Activated B cell treated with CpG ODN at 0.5 μM for 24 hours (primary cell): ENCODE data around the gene PGS1. TPM values are rescaled to one million over a fixed set of nuclear protein-coding genes. Genes with fewer than 3 reads are reported as not detected.

ENCODE experiments used
- ATAC-seq: fragments of 200-7000 bp; cut with Tn5 transposase; one replicate; pipeline ENCODE4 v1.10.0; 2021; ENCODE audit warnings: low read depth, mild to moderate bottlenecking, moderate library complexity
- CTCF ChIA-PET: fragments of 350-600 bp; sonication (Branson Sonifier 250); formaldehyde crosslinking; loops from one replicate; lab custom pipeline; 2021; ENCODE audit warnings: antibody characterized with exemption; lab: Charles Lee
- POLR2A ChIA-PET: fragments of 350-600 bp; sonication (Branson Sonifier 250); formaldehyde crosslinking; loops from one replicate; lab custom pipeline; 2021; ENCODE audit warnings: antibody characterized with exemption; lab: Charles Lee
- DNase-seq: peaks from one replicate; pipeline ENCODE4 v3.0.0; 2022
- H3K27ac Mint-ChIP-seq: one replicate; pipeline ENCODE4 v1.8.0; 2020; ENCODE audit warnings: mixed read lengths
- H3K27me3 Mint-ChIP-seq: one replicate; pipeline ENCODE4 v1.8.0; 2021; ENCODE audit warnings: mixed read lengths
- H3K36me3 Mint-ChIP-seq: one replicate; pipeline ENCODE4 v1.8.0; 2021; ENCODE audit warnings: low read depth, mixed read lengths
- H3K4me1 Mint-ChIP-seq: one replicate; pipeline ENCODE4 v1.8.0; 2021; ENCODE audit warnings: mixed read lengths
- H3K4me3 Mint-ChIP-seq: one replicate; pipeline ENCODE4 v1.8.0; 2020; ENCODE audit warnings: mild to moderate bottlenecking, mixed read lengths
- H3K9me3 Mint-ChIP-seq: one replicate; pipeline ENCODE4 v1.8.0; 2020; ENCODE audit warnings: mixed read lengths
- CTCF ChIP-seq: fragments of 200-600 bp; IDR thresholded peaks from one replicate; pipeline ENCODE4 v1.8.0; 2022; ENCODE audit warnings: antibody characterized with exemption, mild to moderate bottlenecking
- intact Hi-C: fragments of 100-400 bp; cut with micrococcal nuclease; formaldehyde crosslinking; loops from one replicate; pipeline ENCODE4 v1.15.1; 2024
- total RNA-seq: library from RNA; stranded (reverse); gene quantifications from 2 replicates; pipeline ENCODE4 v1.2.3, GENCODE V29; 2022

Gene PGS1
- total RNA-seq, 1 donor from 2014 or later: 76.1 TPM

GRCh38 chr17:78406396-78406795 is 27.9 kb downstream of the PGS1 start:
- Mint-ChIP-seq H3K36me3 (peaks cover 76% of the 10 kb centered on the region), H3K27me3 (no peaks in the 10 kb centered on the region), H3K27ac (no peak overlapping the region), H3K4me3 (no peak overlapping the region), H3K9me3 (no peaks in the 10 kb centered on the region), H3K4me1 (peaks cover 1% of the 10 kb centered on the region)
- ATAC-seq (no peak), DNase-seq (no peak)
- intact Hi-C loops: no loop called here
- POLR2A ChIA-PET: no interaction called here
- no peak for TF ChIP-seq CTCF
- CTCF ChIA-PET: interaction anchor here (1.2 kb wide), 1 partner anchor 16 kb away, joined by 3 read pairs; no protein-coding TSS in a partner anchor

- Mint-ChIP-seq H3K9me3 (no peaks in the 10 kb centered on the region), H3K27ac (no peak overlapping the region), H3K27me3 (no peaks in the 10 kb centered on the region), H3K36me3 (peaks cover 72% of the 10 kb centered on the region), H3K4me1 (peaks cover 1% of the 10 kb centered on the region), H3K4me3 (no peak overlapping the region)
- POLR2A ChIA-PET: no interaction called here
- ATAC-seq (no peak), DNase-seq (no peak)
- CTCF ChIA-PET: no interaction called here
- intact Hi-C loops: no loop called here
- TF ChIP-seq CTCF: no peak
These were observed 28.5 kb downstream of the PGS1 start for GRCh38 chr17:78406920-78407319.

DNA sequence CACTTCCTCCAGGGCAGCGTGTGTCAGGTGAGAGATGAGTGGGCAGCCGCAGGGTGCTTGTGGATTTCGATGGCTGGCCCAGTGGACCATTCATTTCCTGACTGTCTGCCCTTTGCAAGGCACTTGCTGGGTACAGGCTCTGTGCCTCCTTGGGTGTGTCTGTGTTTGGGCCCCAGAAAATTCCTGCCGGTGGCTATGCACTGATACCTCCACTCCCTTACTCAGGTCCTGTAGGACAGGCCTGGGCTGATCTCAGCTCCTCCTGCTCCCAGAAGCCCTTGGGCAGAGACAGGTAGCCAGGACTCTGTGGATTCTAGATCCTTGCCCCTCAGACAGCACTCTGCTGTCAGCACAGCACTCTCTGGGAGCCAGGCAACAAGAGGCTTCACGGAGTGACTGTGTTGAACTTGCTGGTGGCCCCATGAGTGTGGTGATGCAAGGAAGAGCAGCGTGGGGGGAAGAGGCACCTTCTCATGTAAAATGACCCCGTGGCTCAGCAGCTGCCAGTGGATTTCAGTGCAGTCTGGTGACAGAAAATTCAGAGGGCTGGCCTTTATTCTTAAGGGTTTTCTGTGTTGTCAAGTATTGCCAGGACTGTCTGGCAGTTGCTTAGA is 29.0 kb downstream of the PGS1 start:
- intact Hi-C loops: no loop called here
- no peaks in the 10 kb centered on the region for H3K27me3 Mint-ChIP-seq
- POLR2A ChIA-PET: no interaction called here
- no peak for ATAC-seq
- TF ChIP-seq CTCF: no peak
- no peaks in the 10 kb centered on the region for H3K9me3 Mint-ChIP-seq
- CTCF ChIA-PET: no interaction called here
- peaks cover 1% of the 10 kb centered on the region for H3K4me1 Mint-ChIP-seq
- H3K27ac Mint-ChIP-seq: no peak overlapping the region
- no peak for DNase-seq
- no peak overlapping the region for H3K4me3 Mint-ChIP-seq
- H3K36me3 Mint-ChIP-seq: peaks cover 73% of the 10 kb centered on the region

- DNase-seq (no peak), ATAC-seq (no peak)
- Mint-ChIP-seq H3K4me1 (peaks cover 6% of the 10 kb centered on the region), H3K9me3 (no peaks in the 10 kb centered on the region), H3K27me3 (no peaks in the 10 kb centered on the region), H3K4me3 (no peak overlapping the region), H3K36me3 (peaks cover 67% of the 10 kb centered on the region), H3K27ac (no peak overlapping the region)
- no peak for TF ChIP-seq CTCF
- ChIA-PET POLR2A (no interaction called here), CTCF (no interaction called here)
- intact Hi-C loops: no loop called here
These were observed 30.1 kb downstream of the PGS1 start for GRCh38 chr17:78408476-78409050.

- ATAC-seq: no peak
- Mint-ChIP-seq H3K4me3 (no peak overlapping the region), H3K27ac (no peak overlapping the region)
These were observed 30.9 kb downstream of the PGS1 start for GRCh38 chr17:78409191-78409928.

More at GRCh38 chr17:78409191-78409928, 30.9 kb downstream of the PGS1 start:
- intact Hi-C loops: no loop called here
- Mint-ChIP-seq H3K36me3 (peaks cover 62% of the 10 kb centered on the region), H3K4me1 (peaks cover 10% of the 10 kb centered on the region), H3K27me3 (no peaks in the 10 kb centered on the region), H3K9me3 (no peaks in the 10 kb centered on the region)
- DNase-seq: no peak
- CTCF ChIA-PET: no interaction called here
- POLR2A ChIA-PET: no interaction called here
- no peak for TF ChIP-seq CTCF
